ENCODE data around the gene C1orf167.

DNA sequence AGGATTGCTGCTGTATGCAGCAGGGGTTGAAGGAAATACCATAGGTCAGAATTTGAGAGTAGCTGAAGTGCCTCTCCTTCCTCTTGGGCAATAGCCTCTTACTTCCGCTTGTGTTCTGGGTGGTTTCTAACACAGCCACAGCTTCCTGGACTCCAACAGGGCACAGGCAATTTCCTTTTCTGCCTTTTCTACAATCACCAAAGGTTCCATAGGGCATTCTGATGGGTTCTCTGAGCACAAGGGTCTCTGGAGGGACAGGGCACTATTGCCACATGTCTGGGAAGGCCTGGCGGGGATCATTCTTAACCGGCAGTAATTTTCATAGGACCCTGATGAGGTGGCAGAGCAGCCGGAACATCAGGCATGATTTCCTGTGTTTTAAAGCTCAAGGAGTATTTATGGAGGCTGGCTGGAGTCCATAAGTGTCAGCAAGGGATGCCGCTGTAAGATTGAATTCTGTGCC lies 31.5 kb upstream of the C1orf167 start:
- no peak for TF ChIP-seq GATA2 (IDR thresholded peaks at IDR 0.05; ENCODE audit: low read depth, low read length)
- no peak for TF ChIP-seq GATA3 (IDR thresholded peaks at IDR 0.05; ENCODE audit: low read depth, low read length)

Data from SH-SY5Y (cell line).